ENCODE measurements around the gene S100A11.

- TF ChIP-seq, protein P1, sequence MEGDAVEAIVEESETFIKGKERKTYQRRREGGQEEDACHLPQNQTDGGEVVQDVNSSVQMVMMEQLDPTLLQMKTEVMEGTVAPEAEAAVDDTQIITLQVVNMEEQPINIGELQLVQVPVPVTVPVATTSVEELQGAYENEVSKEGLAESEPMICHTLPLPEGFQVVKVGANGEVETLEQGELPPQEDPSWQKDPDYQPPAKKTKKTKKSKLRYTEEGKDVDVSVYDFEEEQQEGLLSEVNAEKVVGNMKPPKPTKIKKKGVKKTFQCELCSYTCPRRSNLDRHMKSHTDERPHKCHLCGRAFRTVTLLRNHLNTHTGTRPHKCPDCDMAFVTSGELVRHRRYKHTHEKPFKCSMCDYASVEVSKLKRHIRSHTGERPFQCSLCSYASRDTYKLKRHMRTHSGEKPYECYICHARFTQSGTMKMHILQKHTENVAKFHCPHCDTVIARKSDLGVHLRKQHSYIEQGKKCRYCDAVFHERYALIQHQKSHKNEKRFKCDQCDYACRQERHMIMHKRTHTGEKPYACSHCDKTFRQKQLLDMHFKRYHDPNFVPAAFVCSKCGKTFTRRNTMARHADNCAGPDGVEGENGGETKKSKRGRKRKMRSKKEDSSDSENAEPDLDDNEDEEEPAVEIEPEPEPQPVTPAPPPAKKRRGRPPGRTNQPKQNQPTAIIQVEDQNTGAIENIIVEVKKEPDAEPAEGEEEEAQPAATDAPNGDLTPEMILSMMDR (IDR thresholded peaks at IDR 0.05) = no peak
- no peak for TF ChIP-seq POLR2A (IDR thresholded peaks at IDR 0.05)
These were observed 51.0 kb downstream of the S100A11 start for GRCh38 chr1:151985768-151986167.

Data from lower leg skin (tissue), 3 donors.